Thymus (tissue), 11 donors: ENCODE measurements around the gene NAT14. TPM values are rescaled to one million over a fixed set of nuclear protein-coding genes. Genes with fewer than 3 reads are reported as not detected.
"Not testable (repeated sequence)": the region's sequence is repeated elsewhere in the genome, so short reads cannot be mapped to it uniquely, and the experiment has no call there.

Experiments used
- DNase-seq, 9 donors: peaks; one replicate each; pipeline ENCODE4 v3.0.0-alpha.2; 2013; ENCODE audit warnings: low spot score in 9 of 9, low read depth in 6 of 9, missing footprints in 1 of 9
- H3K27ac ChIP-seq, 2 donors: one replicate each; pipeline ENCODE4 v1.5.1; 2013; ENCODE audit warnings: control low read depth in 1 of 2, low read depth in 1 of 2, low read length in 1 of 2, mild to moderate bottlenecking in 1 of 2, moderate library complexity in 1 of 2
- H3K27me3 ChIP-seq, 2 donors: one replicate each; pipeline ENCODE4 v1.5.1; 2013; ENCODE audit warnings: low read length in 1 of 2; ENCODE audit not compliant: control insufficient read depth in 2 of 2, insufficient read depth in 1 of 2
- H3K36me3 ChIP-seq, 2 donors: one replicate each; pipeline ENCODE4 v1.5.1; 2013; ENCODE audit warnings: low read length in 1 of 2, mild to moderate bottlenecking in 1 of 2, moderate library complexity in 1 of 2; ENCODE audit not compliant: control insufficient read depth in 2 of 2, insufficient read depth in 2 of 2
- H3K4me1 ChIP-seq, 2 donors: one replicate each; pipeline ENCODE4 v1.5.1; 2013; ENCODE audit warnings: low read length in 2 of 2; ENCODE audit not compliant: control insufficient read depth in 2 of 2, insufficient read depth in 2 of 2
- H3K4me3 ChIP-seq, 2 donors: one replicate each; pipeline ENCODE4 v1.5.1; 2013; ENCODE audit warnings: low read length in 2 of 2, control low read depth in 1 of 2, mild to moderate bottlenecking in 1 of 2
- H3K9me3 ChIP-seq, 2 donors: one replicate each; pipeline ENCODE4 v1.5.1; 2013; ENCODE audit warnings: low read length in 1 of 2, mild to moderate bottlenecking in 1 of 2; ENCODE audit not compliant: control insufficient read depth in 2 of 2, insufficient read depth in 1 of 2
- WGBS: extraction: QIAGEN DNeasy Blood & Tissue Kit; methylation state at CpG from one replicate; pipeline ENCODE4 v1.1.7; 2013; 5-methylcytosine and 5-hydroxymethylcytosine counted together
- polyA plus RNA-seq: library from polyadenylated mRNA; stranded (reverse); fragments of 200-250 nt; gene quantifications from one replicate; pipeline ENCODE4 v1.2.3, GENCODE V29; 2013
- total RNA-seq: library from RNA; stranded (reverse); fragments of 120-200 nt; gene quantifications from one replicate; pipeline ENCODE4 v1.2.4, GENCODE V29; 2013
- donor health status: healthy.

Gene NAT14
- total and polyA plus RNA-seq, 2 donors: 58.2 to 116 TPM

- peak overlapping the region in 1 of 2 donors; percentile 60 for H3K27ac ChIP-seq
- H3K27me3 ChIP-seq: peaks cover 0 to 34% of the 10 kb centered on the region in 2 donors
- peak in 1 of 9 donors; percentile 48 for DNase-seq
- H3K4me1 ChIP-seq: peaks cover 25 to 51% of the 10 kb centered on the region in 2 donors
- H3K36me3 ChIP-seq: peaks cover 0 to 1% of the 10 kb centered on the region in 2 donors
- 59% methylated on average over 12 of the region's 12 CpGs for WGBS
- no peak overlapping the region for H3K4me3 ChIP-seq
- peaks cover 0 to 2% of the 10 kb centered on the region in 2 donors for H3K9me3 ChIP-seq
These were observed 7.5 kb downstream of the NAT14 start for GRCh38 chr19:55492362-55492944.

DNA sequence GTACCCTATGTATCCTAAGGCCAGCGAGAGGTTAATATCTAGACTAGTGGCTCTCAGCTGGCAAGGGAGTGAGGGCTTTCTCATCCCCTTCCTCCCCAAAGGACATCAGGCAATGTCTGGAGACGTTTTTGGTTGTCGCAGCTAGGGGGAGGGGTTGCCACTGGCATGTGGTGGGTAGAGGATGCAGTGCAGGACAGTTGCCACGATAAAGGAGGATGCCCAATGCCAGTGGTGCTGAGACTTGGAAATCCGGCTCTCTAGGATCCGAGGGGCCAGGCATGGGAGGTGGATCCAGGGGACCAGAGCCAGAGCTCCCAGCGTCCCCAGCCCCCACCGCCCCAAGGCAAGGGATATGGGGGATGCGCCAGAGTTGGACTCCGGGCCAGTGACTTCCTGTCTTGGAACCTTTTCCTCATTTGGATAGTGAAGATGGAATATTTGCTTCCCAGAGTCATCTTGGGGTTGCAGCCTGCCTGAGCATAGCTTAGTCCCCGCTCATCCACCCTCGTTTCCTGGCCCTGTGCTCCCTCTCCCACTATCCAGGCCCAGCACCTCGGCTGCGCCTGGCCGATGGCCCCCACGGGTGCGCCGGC is 8.2 kb downstream of the NAT14 start:
- 76% methylated on average over 18 of the region's 18 CpGs for WGBS
- no peak for DNase-seq

GRCh38 chr19:55493645-55494171 is 8.7 kb downstream of the NAT14 start:
- peaks cover 19 to 49% of the 10 kb centered on the region in 2 donors for H3K4me1 ChIP-seq
- 67% methylated on average over 38 of the region's 38 CpGs for WGBS
- no peak for DNase-seq

More for the DNA sequence above, 8.2 kb downstream of the NAT14 start:
- Histone ChIP-seq H3K4me3 (no peak overlapping the region), H3K9me3 (no peaks in the 10 kb centered on the region), H3K4me1 (peaks cover 19 to 47% of the 10 kb centered on the region in 2 donors), H3K27me3 (peaks cover 0 to 34% of the 10 kb centered on the region in 2 donors), H3K27ac (no peak overlapping the region), H3K36me3 (no peaks in the 10 kb centered on the region)

DNA sequence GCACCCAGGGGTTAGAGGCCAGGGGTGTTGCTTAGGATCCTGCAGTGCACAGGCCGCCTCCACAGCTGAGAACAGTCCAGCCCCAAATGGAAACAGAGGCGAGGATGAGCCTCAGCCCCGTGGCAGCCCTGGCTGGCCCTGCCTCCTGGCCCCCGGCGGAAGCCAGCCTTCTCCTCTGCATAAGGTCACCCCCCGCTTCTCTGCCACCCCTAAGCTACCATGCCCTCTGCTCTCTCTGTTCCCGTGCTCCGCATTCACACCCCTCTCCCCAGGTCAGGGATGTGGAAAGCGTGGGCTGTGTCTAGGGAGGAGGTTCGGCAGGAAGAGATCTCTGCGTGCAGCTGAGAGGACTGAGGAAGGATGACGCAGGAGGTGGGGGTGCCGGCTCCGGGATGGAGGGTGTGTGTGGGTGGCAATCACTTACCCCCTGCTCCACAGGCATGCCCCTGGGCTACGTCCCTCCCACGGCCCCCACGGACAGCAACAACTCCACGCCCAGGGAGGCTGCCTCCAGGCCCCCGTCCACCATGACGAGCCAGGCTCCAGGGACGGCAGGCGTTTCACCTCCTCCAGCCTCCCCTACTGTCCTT is 9.3 kb downstream of the NAT14 start:
- WGBS: 55% methylated on average over 22 of the region's 22 CpGs
- peaks cover 0 to 34% of the 10 kb centered on the region in 2 donors for H3K27me3 ChIP-seq
- no peaks in the 10 kb centered on the region for H3K9me3 ChIP-seq
- peaks cover 0 to 5% of the 10 kb centered on the region in 2 donors for H3K36me3 ChIP-seq
- peaks cover 18 to 49% of the 10 kb centered on the region in 2 donors for H3K4me1 ChIP-seq
- H3K27ac ChIP-seq: no peak overlapping the region
- H3K4me3 ChIP-seq: no peak overlapping the region
- peak in 1 of 9 donors; percentile 33 for DNase-seq

More at GRCh38 chr19:55493645-55494171, 8.7 kb downstream of the NAT14 start:
- no peak overlapping the region for H3K4me3 ChIP-seq
- no peaks in the 10 kb centered on the region for H3K36me3 ChIP-seq
- no peak overlapping the region for H3K27ac ChIP-seq
- no peaks in the 10 kb centered on the region for H3K9me3 ChIP-seq
- H3K27me3 ChIP-seq: peaks cover 0 to 34% of the 10 kb centered on the region in 2 donors

GRCh38 chr19:55495646-55496349 is 10.8 kb downstream of the NAT14 start:
- no peak overlapping the region for H3K27ac ChIP-seq
- WGBS: 95% methylated on average over 11 of the region's 11 CpGs

DNA sequence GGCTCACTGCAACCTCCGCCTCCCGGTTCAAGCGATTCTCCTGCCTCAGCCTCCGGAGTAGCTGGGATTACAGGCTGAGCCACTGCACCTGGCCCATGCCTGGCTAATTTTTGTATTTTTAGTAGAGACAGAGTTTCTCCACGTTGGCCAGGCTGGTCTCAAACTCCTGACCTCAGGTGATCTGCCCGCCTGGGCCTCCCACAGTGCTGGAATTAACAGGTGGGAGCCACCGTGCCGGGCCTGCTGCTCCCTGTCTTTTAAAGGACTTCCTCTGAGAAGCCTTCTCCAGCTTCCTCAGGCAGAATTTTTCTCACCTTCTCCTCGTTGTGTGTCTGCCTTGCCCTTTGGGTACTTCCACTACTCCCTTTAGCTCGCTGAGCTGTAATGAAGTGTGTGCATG is 11.8 kb downstream of the NAT14 start:
- not testable (repeated sequence) for H3K4me3 ChIP-seq, H3K27ac ChIP-seq, DNase-seq
- peaks cover 8 to 24% of the 10 kb centered on the region in 2 donors for H3K36me3 ChIP-seq
- H3K4me1 ChIP-seq: peaks cover 13 to 37% of the 10 kb centered on the region in 2 donors
- peaks cover 0 to 16% of the 10 kb centered on the region in 2 donors for H3K9me3 ChIP-seq
- whole genome bisulfite sequencing: 90% methylated on average over 10 of the region's 10 CpGs
- H3K27me3 ChIP-seq: peaks cover 0 to 21% of the 10 kb centered on the region in 2 donors

More at GRCh38 chr19:55495646-55496349, 10.8 kb downstream of the NAT14 start:
- Histone ChIP-seq H3K36me3 (peaks cover 8 to 14% of the 10 kb centered on the region in 2 donors), H3K4me1 (peaks cover 15 to 45% of the 10 kb centered on the region in 2 donors), H3K9me3 (peaks cover 0 to 6% of the 10 kb centered on the region in 2 donors), H3K27me3 (peaks cover 0 to 27% of the 10 kb centered on the region in 2 donors), H3K4me3 (no peak overlapping the region)
- DNase-seq: no peak

DNA sequence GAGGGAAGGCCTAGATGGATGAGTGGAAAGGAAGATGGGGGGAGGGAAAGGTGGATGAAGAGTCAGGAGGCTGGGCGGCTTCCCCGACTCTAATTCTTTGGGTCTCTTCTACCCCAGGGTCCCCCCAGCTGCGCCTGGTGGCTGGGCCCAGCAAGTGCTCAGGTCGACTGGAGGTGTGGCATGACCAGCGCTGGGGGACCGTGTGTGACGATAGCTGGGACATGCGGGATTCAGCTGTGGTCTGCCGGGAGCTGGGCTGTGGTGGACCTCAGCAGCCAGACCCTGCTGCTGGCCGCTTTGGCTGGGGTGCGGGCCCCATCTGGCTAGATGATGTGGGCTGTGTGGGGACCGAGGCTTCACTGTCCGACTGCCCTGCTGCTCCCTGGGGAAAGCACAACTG is 12.8 kb downstream of the NAT14 start:
- peaks cover 3 to 27% of the 10 kb centered on the region in 2 donors for H3K4me1 ChIP-seq
- peaks cover 0 to 17% of the 10 kb centered on the region in 2 donors for H3K9me3 ChIP-seq
- DNase-seq: no peak
- H3K27me3 ChIP-seq: peaks cover 0 to 18% of the 10 kb centered on the region in 2 donors
- peaks cover 8 to 25% of the 10 kb centered on the region in 2 donors for H3K36me3 ChIP-seq
- no peak overlapping the region for H3K27ac ChIP-seq
- H3K4me3 ChIP-seq: no peak overlapping the region
- WGBS: 94% methylated on average over 13 of the region's 13 CpGs

GRCh38 chr19:55498246-55498840 is 13.4 kb downstream of the NAT14 start:
- H3K27me3 ChIP-seq: peaks cover 0 to 13% of the 10 kb centered on the region in 2 donors
- DNase-seq: no peak
- peaks cover 8 to 25% of the 10 kb centered on the region in 2 donors for H3K36me3 ChIP-seq
- H3K27ac ChIP-seq: no peak overlapping the region
- peaks cover 3 to 26% of the 10 kb centered on the region in 2 donors for H3K4me1 ChIP-seq
- H3K4me3 ChIP-seq: no peak overlapping the region
- peaks cover 0 to 22% of the 10 kb centered on the region in 2 donors for H3K9me3 ChIP-seq
- 75% methylated on average over 2 of the region's 2 CpGs for whole genome bisulfite sequencing
